Fibroblast of the aortic adventitia (primary cell): ENCODE measurements around the gene RAB42. TPM values are rescaled to one million over a fixed set of nuclear protein-coding genes. Genes with fewer than 3 reads are reported as not detected.

Experiments used
- DNase-seq: peaks from one replicate; pipeline ENCODE4 v3.0.0-alpha.2; 2010; ENCODE audit warnings: low read depth
- H3K4me3 ChIP-seq: 2 replicates; pipeline ENCODE4 v1.5.1; 2011; ENCODE audit warnings: low read depth, mild to moderate bottlenecking, control low read depth, low read length, moderate library complexity
- CTCF ChIP-seq: IDR thresholded peaks from 2 replicates; pipeline ENCODE4 v1.5.1; 2011; ENCODE audit warnings: mild to moderate bottlenecking, low read length, control low read depth, inconsistent platforms; ENCODE audit not compliant: insufficient read depth
- total RNA-seq: library from RNA; depleted of rRNA; stranded (reverse); fragments of >200 nt; gene quantifications from 2 replicates; pipeline ENCODE4 v1.2.3, GENCODE V29; 2012; ENCODE audit warnings: low replicate concordance

RAB42 gene
- total RNA-seq = 1.6 and 3.4 TPM in 2 replicates

GRCh38 chr1:28591708-28592320 lies at the start of gene RAB42:
TSS of gene RAB42 (plus strand) at chr1:28592265. CDS start at chr1:28592512, 247 bp downstream.
- DNase-seq = no peak
- no peak for TF ChIP-seq CTCF
- H3K4me3 ChIP-seq = peak within 1 kb of the TSS; percentile 57

GRCh38 chr1:28545246-28545628 lies 46.8 kb upstream of the RAB42 start:
- TF ChIP-seq CTCF = no peak
- H3K4me3 ChIP-seq = no peak overlapping the region
- no peak for DNase-seq

- TF ChIP-seq CTCF = no peak
- DNase-seq = no peak
- H3K4me3 ChIP-seq = no peak overlapping the region
Observed at GRCh38 chr1:28548318-28548717, 43.7 kb upstream of the RAB42 start.

- TF ChIP-seq CTCF = no peak
- DNase-seq = no peak
- no peak overlapping the region for H3K4me3 ChIP-seq
Observed at GRCh38 chr1:28551381-28551780, 40.7 kb upstream of the RAB42 start.

GRCh38 chr1:28552758-28553663 lies 39.1 kb upstream of the RAB42 start, which contains the start of gene TRNAU1AP:
TSS of gene TRNAU1AP (plus strand) at chr1:28553085. CDS start at chr1:28553111, 26 bp downstream.
- H3K4me3 ChIP-seq = peak within 1 kb of the TSS; percentile 97
- peak; percentile 96 for DNase-seq
- TF ChIP-seq CTCF = no peak

- no peak for TF ChIP-seq CTCF
- no peak for DNase-seq
- no peak overlapping the region for H3K4me3 ChIP-seq
Observed at GRCh38 chr1:28560886-28561285, 31.2 kb upstream of the RAB42 start.
